NCI-H2171 treated with DMSO at 0.1 percent for 48 hours (cell line): Measurements from ENCODE around the gene RTKN2.
"Not testable (repeated sequence)": the region's sequence is repeated elsewhere in the genome, so short reads cannot be mapped to it uniquely, and the experiment has no call there.

Experiments used
- DNase-seq: peaks from one replicate; lab custom pipeline; 2025; lab: John Stamatoyannopoulos, UW

Gene RTKN2

DNA sequence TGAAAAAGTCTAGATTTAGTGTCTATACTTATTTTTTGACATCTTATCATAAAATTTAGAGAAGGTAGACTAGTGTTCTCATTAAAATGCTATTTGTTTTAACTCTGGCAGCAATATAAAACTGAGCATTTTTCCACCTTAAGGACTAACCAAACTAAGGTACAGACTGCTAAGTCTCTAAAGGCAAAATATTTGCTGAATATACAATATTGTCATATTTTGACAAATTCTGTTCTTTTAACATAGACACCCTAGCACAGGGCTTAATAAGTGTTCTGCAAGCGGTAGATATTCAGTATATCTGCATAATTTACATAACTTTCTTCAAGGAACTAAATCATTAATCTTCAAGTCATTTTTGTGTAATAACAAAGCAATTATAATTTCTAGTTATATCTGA lies 8.6 kb downstream of the RTKN2 start:
- no peak for DNase-seq

DNA sequence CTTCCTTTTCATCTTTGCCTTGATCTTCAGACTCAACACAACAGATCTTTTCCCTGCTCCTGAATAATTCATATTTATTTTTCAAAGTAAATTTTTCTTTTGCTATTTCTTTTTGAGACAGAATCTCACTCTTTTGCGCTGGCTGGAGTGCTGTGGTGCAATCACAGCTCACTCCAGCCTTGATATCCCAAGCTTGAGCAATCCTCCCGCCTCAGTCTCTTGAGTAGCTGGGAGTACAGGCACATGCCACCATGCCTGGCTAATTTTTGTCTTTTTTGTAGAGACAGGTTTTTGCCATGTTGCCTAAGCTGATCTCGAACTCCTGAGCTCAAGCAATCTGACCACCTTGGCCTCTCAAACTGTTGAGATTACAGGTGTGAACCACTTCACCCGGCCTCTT lies 9.2 kb downstream of the RTKN2 start:
- DNase-seq, result no peak

DNA sequence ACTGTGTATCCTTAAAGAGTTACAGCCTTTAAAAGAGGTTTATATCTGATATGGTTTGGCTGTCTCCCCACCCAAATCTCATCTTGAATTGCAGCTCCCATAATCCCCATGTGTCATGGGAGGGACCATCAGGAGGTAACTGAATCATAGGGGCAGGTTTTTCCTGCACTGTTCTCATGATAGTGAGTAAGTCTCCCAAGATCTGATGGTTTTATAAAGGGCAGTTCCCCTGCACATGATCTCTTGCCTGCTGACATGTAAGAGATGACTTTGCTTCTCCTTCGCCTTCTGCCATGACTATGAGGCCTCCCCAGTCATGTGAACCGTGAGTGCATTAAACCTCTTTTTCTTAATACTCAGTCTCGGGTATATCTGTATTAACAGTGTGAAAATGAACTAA lies 9.7 kb downstream of the RTKN2 start:
- DNase-seq, result no peak

DNA sequence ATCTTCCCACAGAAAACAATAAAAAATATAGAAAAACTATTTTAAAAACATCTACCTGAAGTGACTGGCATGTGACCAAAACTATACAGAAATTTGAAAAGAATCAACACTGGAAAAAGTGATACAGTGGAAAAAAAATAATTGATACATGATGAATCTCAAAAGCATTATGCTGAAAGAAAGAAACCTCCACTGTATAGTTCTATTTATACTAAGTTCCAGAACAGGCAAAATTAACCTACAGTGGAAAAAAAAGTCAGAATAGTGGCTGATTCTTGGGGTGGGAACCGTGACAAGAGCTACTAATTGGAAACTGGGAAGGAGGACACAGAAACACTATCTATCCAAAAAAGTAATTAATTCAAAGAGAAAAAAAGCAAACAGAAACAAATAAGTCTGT lies 14.9 kb downstream of the RTKN2 start:
- no peak for DNase-seq

DNA sequence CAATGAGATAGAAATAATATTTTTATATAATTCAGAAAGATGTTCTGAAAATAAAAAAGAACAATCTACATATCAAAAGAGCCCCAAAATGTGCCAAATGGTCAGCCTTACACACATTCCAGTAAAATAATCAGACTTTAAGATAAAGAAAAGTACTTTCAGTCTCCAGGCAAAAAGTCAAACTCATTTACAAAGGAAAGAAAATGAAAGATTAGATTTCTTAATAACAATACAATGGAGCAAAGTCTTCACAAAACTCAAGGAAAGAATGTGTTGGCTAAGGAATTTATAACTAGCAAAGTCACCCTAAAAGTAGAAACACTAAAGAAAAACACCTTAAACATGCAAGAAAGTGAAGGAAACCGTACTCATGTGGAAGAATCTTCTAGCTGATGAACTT lies 16.6 kb downstream of the RTKN2 start:
- DNase-seq, result no peak

DNA sequence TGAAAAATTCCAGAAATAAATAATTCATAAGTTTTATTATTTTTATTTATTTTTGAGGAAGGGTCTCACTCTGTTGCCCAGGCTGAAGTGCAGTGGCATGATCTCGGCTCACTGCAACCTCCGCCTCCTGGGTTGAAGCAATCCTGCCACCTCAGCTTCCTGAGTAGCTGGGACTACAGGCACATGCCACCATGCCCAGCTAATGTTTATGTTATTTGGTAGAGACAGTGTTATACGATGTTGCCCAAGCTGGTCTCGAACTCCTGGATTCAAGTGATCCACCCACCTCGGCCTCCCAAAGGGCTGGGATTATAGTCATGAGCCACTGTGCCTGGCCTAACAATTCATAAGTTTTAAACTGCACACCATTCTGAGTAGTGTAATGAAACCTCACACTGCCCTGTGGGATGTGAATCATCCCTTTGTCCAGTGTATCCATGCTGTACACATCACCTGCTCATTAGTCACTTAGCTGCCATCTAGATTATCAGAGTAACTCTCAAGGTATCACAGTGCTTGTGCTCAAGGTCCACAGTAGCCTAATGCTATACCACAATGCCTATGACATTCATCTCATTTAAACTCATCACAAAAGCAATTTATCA lies 17.9 kb downstream of the RTKN2 start:
- no peak for DNase-seq

DNA sequence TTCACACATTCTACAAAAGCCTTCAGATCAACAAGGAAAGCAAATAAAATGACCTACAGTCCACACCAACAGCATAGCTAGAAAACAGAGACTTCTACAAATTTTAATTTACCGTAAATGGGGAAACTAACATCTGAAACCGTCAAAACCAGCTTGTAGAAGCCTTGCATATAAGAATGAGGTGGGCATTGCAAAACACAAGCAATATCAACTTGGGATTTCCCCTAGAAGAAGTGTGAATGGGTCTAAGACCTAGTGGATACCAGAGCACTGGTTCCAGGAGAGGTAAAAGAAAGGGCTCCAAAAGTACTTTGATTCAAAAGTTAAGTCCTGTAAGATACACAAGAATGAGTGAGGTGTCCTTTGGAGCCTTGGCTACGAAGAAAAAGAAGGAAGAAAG lies 18.7 kb downstream of the RTKN2 start:
- no peak for DNase-seq

DNA sequence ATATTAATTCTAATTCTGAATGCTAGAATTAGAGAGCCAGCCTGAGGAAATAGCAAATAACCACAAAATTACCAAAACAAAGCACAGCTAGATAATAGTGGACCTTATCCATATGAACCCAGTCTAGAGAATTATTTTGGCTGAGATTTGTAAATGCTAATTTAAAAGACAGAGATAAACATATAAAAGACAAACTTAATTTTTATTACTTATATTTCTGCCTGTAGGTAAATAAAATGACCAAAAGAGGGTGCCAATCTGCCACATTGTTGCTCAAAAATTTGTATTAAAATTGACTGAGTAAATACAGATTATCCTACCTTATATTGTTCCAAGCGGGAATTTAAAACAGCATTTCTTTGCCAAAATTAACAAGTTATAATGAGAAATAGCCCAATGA lies 20.2 kb downstream of the RTKN2 start:
- DNase-seq, result no peak

DNA sequence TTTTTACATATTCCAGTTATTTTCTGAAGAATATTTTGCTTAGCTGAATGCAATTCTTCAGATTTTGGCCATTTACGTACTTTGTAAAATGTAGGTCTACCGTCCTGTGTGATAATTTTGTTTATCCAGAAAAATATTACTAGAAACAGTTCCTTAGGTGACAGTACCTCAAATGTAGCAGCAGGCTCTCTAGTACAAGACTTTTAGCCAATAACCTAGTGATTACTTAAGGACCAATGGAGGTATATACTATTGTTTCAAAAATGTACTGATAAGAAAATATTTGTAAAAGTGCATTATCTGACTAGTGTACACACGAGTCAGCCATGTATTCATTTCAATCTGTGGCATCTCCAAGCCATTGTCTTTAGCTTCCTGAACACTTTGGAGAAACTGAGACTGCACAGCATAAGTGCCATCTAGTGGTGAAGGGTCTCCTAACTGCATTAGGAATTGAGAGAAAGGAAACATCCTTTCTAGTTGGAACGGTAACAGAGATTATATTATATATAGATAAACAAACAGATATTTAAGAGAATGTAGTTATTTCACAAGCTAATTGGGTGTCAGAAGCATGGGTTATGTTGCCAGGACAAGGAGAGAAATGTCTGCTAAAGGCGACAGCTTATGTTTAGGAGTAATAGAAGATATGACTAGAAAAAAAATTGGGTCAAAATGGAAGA lies 23.7 kb downstream of the RTKN2 start:
- DNase-seq, result peak; percentile 48

DNA sequence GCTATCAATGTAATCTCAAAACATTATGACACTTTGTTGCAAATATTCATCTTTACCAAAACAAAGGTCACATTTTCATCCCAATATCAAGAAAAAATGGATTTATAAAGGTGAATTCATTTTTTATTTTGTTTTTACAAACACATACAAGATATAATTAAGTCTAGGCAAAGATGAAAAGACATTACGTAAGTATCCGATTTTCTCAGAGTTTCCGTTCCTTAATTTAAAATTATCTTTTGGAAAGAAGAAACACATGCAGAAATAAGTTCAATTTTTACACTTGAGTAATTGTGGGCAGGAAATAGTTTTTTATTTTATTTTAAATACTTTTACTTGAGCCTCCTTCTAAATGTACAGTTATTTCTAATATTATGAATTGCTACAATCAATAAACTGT lies 24.6 kb downstream of the RTKN2 start:
- no peak for DNase-seq

DNA sequence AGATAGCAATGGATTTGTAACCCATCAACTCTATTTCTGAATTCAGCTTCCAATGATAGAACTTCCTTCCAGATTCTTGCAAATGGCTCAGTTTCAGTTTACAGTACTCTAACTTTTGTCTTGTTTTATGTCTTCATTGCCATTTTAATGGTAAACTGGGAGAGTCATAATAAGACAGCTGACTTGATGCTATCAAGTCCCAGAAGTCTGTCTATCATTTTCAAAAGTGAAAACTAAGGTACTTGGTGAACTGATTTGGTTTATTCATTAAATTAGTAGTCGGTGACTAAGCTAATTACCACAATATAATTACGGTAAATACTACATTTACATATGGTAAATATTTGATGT lies 25.0 kb downstream of the RTKN2 start:
- no peak for DNase-seq

DNA sequence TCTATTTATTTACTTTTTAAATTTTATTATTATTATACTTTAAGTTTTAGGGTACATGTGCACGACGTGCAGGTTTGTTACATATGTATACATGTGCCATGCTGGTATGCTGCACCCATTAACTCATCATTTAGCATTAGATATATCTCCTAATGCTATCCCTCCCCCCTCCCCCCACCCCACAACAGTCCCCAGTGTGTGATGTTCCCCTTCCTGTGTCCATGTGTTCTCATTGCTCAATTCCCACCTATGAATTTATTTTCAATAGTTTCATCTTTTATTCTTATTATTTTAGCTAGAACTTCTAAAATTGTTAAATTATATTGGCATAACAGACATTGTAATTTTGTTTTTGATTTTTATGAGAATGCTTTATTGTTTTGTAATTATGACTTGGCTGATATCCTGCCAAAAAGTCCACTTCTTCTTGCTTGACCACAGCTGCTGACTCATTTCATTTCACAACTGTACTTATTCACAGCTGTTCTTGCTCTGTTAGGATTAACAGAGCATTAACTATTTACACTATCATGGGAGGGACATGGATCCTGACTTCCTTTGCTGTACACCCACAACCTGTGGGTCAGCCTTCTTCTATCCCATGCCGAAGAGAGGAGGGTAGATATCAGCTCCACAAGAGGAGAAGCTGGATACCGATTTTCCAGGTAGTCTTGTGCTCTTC lies 25.5 kb downstream of the RTKN2 start:
- DNase-seq, result not testable (repeated sequence)

DNA sequence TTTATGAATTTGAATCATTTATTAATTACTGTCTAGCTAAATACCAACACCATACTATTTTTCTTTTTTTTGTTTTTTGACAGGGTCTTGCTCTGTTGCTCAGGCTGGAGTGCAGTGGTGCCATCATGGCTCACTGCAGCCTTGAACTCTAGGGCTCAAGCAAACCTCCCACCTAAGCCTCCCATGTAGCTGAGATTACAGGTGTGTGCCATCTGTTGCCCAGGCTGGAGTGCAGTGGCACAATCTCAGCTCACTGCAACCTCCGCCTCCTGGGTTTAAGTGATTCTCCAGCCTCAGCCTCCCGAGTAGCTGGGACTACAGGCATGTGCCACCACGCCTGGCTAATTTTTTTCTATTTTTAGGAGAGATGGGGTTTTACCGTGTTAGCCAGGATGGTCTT lies 27.1 kb downstream of the RTKN2 start:
- DNase-seq, result not testable (repeated sequence)

DNA sequence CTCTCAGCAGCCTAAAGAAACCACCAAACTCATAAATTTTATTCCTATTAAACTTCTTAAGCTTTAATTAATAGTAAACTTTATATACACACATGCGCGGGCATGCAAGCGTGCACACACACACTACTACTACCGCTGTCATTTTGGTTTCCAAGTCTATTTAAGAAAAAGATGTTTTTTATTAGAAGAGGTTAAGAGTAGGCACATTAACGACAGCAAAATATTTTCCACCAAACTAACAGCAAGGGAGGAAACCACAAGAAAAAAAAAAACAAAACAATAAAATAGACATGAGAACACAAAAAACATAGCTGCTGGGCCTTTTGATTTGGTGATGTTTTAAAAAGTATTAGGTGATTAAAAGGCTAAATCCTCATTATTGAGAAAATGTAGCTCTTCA lies 28.6 kb downstream of the RTKN2 start:
- no peak for DNase-seq

DNA sequence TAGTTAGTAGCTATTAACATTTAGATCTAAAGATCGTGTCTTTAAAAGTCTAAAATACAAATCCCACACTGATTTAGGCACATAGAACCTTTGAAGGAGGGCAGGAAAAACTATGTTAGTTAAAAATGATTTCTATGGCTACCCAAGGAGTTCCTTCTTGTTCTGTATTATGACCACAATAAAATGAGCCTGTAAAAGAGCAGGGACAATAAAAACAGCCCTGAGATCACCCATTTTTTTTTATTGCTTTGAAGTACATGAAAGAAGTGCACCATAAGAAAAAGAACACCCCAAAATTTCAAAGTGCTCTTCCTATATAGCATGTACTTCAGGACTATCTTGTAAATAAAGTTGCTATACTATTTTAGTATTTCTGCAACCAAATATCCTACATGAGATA lies 29.8 kb downstream of the RTKN2 start:
- no peak for DNase-seq

DNA sequence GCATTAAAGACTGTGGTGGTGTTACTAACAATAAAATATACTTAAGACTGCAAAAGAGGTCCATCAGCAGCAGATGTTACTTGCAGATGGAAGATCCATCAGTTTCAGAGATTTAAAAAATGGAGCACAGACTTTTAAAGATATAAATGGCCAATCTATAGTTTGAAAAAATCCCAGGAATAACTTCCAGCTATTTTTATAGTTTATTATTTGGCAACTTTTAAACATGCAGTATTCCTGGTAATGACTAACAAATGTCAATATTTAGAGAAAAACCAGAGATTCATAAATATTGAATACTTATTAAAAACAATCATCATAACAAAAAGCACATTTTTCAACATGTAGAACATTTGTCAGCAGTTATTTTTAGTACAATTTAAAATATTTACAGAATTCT lies 30.7 kb downstream of the RTKN2 start:
- DNase-seq, result no peak

DNA sequence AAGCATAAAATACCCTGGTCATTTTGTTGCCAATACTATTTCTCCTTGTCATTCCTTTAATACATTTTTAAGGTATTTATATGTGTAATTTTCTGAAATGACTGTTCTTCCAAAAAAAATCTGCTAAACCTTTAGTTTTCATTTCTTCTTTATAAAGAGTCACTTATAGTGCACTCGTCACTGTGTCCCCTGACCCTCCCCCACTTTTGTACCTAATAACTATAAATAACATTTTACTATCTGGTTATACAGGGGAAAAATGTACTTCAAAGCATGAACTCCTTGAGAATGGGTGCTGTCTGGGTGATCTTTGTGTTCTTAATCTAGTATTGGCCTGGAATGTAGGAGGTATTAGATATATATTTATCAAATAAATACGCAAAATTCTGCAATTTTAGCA lies 31.1 kb downstream of the RTKN2 start:
- DNase-seq, result no peak

DNA sequence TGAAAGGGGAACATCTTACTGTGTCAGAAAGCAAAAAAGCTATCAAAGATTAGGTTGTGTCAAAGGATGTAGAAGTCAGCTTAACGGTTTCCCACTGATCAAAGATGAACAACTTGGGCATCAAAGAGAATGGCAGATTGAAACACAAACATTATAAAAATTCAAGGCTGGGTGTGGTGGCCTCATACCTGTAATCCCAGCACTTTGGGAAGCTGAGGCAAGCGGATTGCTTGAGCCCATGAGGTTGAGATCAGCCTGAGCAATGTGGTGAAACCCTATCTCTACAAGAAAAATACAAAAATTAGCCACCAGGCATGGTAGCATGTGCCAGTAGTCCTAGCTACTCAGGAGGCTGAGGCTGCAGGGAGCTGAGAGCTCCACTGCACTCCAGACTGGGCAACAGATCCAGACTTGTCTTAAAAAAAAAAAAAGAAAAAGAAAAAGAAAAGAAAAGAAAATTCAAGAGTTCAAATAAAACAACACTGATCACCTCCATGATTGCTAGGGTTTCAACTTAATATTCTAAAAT lies 34.5 kb downstream of the RTKN2 start:
- DNase-seq, result no peak

DNA sequence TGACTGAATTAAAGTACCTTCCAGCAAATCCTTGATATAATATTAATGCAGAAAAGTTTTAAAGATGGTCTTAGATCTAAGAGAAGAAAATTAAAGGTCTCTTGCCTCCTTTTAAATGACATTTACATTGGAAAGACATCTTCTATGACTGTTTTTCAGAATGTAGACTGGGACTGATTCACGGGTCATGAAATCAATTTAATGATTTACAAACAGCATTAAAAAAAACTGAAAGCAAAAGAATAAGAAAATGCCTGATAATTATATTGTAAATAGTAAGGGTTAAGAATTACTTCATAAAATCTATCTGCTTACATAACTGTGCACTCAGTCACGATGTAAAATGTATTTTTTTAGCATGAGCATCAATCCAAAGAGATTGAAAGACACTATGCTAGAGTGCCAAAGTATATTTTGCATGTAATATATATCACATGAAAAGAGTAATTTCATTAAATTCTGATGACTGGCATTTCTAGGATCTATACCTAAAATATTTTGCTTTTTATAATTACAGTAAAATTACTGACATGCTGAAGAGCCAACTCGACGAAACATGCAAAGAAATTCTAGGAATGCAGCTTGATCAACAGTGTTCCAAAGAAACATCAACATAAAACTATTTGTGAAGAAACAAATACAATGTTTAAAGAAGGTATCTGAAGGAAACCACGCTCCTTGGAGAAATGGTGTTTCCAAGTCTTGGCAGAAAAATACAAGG lies 35.1 kb downstream of the RTKN2 start:
- no peak for DNase-seq

DNA sequence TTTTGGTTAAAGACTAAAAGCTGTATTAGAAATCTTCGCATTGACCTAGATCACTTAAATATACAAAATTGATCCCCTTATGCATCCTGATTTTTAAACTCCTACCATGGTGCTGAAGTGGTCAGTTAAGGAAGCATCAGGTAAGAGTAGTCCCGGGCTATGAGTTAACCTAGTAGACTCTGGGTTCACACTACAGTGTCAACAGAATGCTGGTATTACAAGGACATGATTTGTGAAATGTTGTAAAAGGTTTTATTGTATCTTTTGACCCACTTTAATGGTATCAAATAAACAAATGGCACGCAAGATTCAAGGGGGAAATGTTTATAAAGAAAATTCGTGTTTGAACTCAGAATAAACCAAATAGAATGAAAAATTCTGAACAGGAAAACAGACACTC lies 36.8 kb downstream of the RTKN2 start:
- no peak for DNase-seq

DNA sequence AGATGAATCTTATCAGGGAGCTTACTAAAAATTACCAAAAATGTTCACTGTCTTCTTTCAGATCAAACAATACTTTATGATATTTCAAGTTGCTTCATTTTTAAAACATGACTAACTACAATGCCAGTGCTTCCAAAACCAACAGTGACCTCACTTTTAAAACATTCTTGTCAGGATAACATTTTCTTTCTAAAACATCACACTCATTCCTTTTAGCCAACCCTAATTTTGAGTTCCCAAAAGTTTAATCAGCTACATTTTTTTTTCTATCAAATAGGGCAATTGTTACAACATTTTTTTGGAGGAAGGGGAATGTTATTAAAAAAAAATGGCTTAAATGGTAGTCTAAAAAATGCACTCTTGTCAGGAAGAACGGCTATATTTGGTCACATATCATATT lies 37.3 kb downstream of the RTKN2 start:
- no peak for DNase-seq

DNA sequence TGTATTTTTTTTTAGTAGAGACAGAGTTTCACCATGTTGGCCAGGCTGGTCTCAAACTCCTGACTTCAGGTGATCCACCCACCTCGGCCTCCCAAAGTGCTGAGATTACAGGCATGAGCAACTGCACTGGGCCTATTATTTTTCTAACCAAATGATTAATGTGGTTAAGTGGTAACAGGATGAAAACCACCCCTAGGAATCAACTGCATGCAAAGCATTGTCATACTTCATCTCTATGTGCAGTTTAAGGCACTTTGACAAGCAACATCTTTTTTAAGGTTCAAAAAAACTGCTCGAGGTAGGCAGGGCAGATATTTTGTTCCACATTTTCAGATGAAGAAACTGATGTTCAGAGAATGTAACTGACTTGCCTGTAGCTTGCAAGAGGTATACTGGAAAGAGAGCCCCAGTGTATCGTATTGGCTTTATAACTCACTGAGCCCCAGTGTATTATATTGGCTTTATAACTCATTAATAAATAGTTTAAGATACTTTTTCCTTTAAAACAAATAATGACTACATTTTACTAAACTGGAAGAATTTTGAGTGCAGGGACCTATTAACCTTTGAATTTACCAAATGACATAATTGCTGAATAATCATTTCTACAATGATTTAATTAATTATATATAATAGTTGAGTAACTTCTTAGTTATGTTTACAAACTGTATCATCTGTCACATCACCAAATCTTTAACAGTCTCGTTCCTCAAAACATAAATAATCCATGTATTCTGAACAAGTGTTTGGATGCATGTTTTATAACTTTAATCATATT lies 38.1 kb downstream of the RTKN2 start:
- no peak for DNase-seq
